Fibroblast of lung (primary cell): ENCODE data around the gene FMNL2. TPM values are rescaled to one million over a fixed set of nuclear protein-coding genes. Genes with fewer than 3 reads are reported as not detected.

Source experiments
- DNase-seq, 2 donors: peaks; one replicate each; pipeline versions ENCODE4 v3.0.0 to v3.0.0-alpha.2; 2010; ENCODE audit warnings: low read depth in 2 of 2
- H2AFZ ChIP-seq: 2 replicates; pipeline ENCODE4 v1.5.1; 2012; ENCODE audit warnings: low read length, control low read depth, inconsistent platforms
- H3K27ac ChIP-seq: 2 replicates; pipeline ENCODE4 v1.5.1; 2011; ENCODE audit warnings: low read length, control low read depth; ENCODE audit not compliant: insufficient read depth
- H3K27me3 ChIP-seq: 2 replicates; pipeline ENCODE4 v1.5.1; 2011; ENCODE audit warnings: mild to moderate bottlenecking, low read length; ENCODE audit not compliant: control insufficient read depth, insufficient read depth
- H3K36me3 ChIP-seq: 2 replicates; pipeline ENCODE4 v1.5.1; 2011; ENCODE audit warnings: low read length; ENCODE audit not compliant: control insufficient read depth, insufficient read depth
- H3K4me1 ChIP-seq: 2 replicates; pipeline ENCODE4 v1.5.1; 2011; ENCODE audit warnings: low read length; ENCODE audit not compliant: control insufficient read depth, insufficient read depth; ENCODE audit errors: extremely low read depth
- H3K4me2 ChIP-seq: 2 replicates; pipeline ENCODE4 v1.5.1; 2011; ENCODE audit warnings: low read length, control low read depth; ENCODE audit not compliant: insufficient read depth; ENCODE audit errors: extremely low read depth
- H3K4me3 ChIP-seq, 4 experiments: fragments of 200-600 bp in 1 of 4; sonication (generic) in 1 of 4; replicated peaks in 1 of 4; 2 replicates each; pipeline ENCODE4 v1.5.1; 2011 to 2016; ENCODE audit warnings: low read length in 4 of 4, low read depth in 3 of 4, mild to moderate bottlenecking in 3 of 4, control low read depth in 2 of 4, inconsistent platforms in 1 of 4, mixed read lengths in 1 of 4; ENCODE audit not compliant: insufficient read depth in 1 of 4; ENCODE audit errors: control extremely low read depth in 1 of 4
- H3K79me2 ChIP-seq: 2 replicates; pipeline ENCODE4 v1.5.1; 2012; ENCODE audit warnings: mild to moderate bottlenecking, low read length, inconsistent platforms; ENCODE audit not compliant: control insufficient read depth, insufficient read depth
- H3K9ac ChIP-seq: 2 replicates; pipeline ENCODE4 v1.5.1; 2011; ENCODE audit warnings: mild to moderate bottlenecking, low read length, control low read depth; ENCODE audit not compliant: insufficient read depth
- H3K9me3 ChIP-seq: 2 replicates; pipeline ENCODE4 v1.5.1; 2012; ENCODE audit warnings: low read depth, low read length; ENCODE audit not compliant: control insufficient read depth, insufficient read depth
- H4K20me1 ChIP-seq: 2 replicates; pipeline ENCODE4 v1.5.1; 2011; ENCODE audit warnings: low read length; ENCODE audit not compliant: control insufficient read depth, insufficient read depth; ENCODE audit errors: extremely low read depth
- CTCF ChIP-seq, 2 donors: IDR thresholded peaks in 1 of 2; conservative IDR thresholded peaks in 1 of 2; 1 replicate in 1 of 2; 2 replicates in 1 of 2; pipeline ENCODE4 v1.5.1; 2011 to 2012; ENCODE audit warnings: low read length in 2 of 2, control low read depth in 1 of 2, inconsistent platforms in 1 of 2, low read depth in 1 of 2, mild to moderate bottlenecking in 1 of 2
- EZH2 ChIP-seq: IDR thresholded peaks from 2 replicates; pipeline ENCODE4 v1.5.1; 2012; ENCODE audit warnings: low read length, control low read depth, mild to moderate bottlenecking; ENCODE audit errors: missing control alignments
- polyA plus RNA-seq, 2 donors: library from polyadenylated mRNA; depleted of rRNA in 1 of 2; stranded (reverse) in 1 of 2; unstranded in 1 of 2; fragments of >200 nt; gene quantifications; 2 replicates each; pipeline ENCODE4 v1.2.1, GENCODE V29; 2011 to 2012; ENCODE audit warnings: missing spikeins in 1 of 2
- total RNA-seq: library from RNA; depleted of rRNA; stranded (reverse); fragments of >200 nt; gene quantifications from 2 replicates; pipeline ENCODE4 v1.2.1, GENCODE V29; 2014

FMNL2 gene
- total and polyA plus RNA-seq, 2 donors (not counting 1 experiment from before 2014, with no cell fraction given): 12.0 to 30.2 TPM

GRCh38 chr2:152564754-152565551 is 230.0 kb downstream of the FMNL2 start:
- no peak overlapping the region for H3K9ac ChIP-seq
- no peak for DNase-seq
- no peak overlapping the region for H2AFZ ChIP-seq
- H4K20me1 ChIP-seq: no peaks in the 10 kb centered on the region
- H3K9me3 ChIP-seq: no peaks in the 10 kb centered on the region
- no peak overlapping the region for H3K27ac ChIP-seq
- no peaks in the 10 kb centered on the region for H3K27me3 ChIP-seq
- no peaks in the 10 kb centered on the region for H3K36me3 ChIP-seq
- peaks cover 4% of the 10 kb centered on the region for H3K4me1 ChIP-seq
- no peak overlapping the region for H3K4me2 ChIP-seq
- no peaks in the 10 kb centered on the region for H3K79me2 ChIP-seq
- H3K4me3 ChIP-seq: no peak overlapping the region
- no peak for TF ChIP-seq EZH2
- no peak for TF ChIP-seq CTCF (conservative IDR thresholded peaks at IDR 0.05 in 1 of 2, IDR thresholded peaks at IDR 0.05 in 1 of 2; ENCODE audit: low read depth in 1 of 2, low read length in 2 of 2)

- TF ChIP-seq CTCF (conservative IDR thresholded peaks at IDR 0.05 in 1 of 2, IDR thresholded peaks at IDR 0.05 in 1 of 2; ENCODE audit: low read depth in 1 of 2, low read length in 2 of 2) (no peak), EZH2 (no peak)
- no peak overlapping the region for H3K9ac ChIP-seq
- no peak for DNase-seq
Measured at GRCh38 chr2:152565884-152566727, 231.1 kb downstream of the FMNL2 start.

GRCh38 chr2:152566728-152567069 is 231.7 kb downstream of the FMNL2 start:
- H3K4me1 ChIP-seq: peaks cover 2% of the 10 kb centered on the region
- TF ChIP-seq CTCF (conservative IDR thresholded peaks at IDR 0.05 in 1 of 2, IDR thresholded peaks at IDR 0.05 in 1 of 2; ENCODE audit: low read depth in 1 of 2, low read length in 2 of 2) (no peak), EZH2 (no peak)

More at GRCh38 chr2:152565884-152566727, 231.1 kb downstream of the FMNL2 start:
- Histone ChIP-seq H3K4me2 (no peak overlapping the region), H3K79me2 (no peaks in the 10 kb centered on the region), H3K9me3 (no peaks in the 10 kb centered on the region), H3K4me1 (peaks cover 2% of the 10 kb centered on the region), H3K4me3 (no peak overlapping the region), H4K20me1 (no peaks in the 10 kb centered on the region), H2AFZ (no peak overlapping the region), H3K36me3 (no peaks in the 10 kb centered on the region), H3K27ac (no peak overlapping the region), H3K27me3 (no peaks in the 10 kb centered on the region)

More at GRCh38 chr2:152566728-152567069, 231.7 kb downstream of the FMNL2 start:
- Histone ChIP-seq H3K27ac (no peak overlapping the region), H2AFZ (no peak overlapping the region), H3K36me3 (no peaks in the 10 kb centered on the region), H3K9ac (no peak overlapping the region), H4K20me1 (no peaks in the 10 kb centered on the region), H3K4me2 (no peak overlapping the region), H3K4me3 (no peak overlapping the region), H3K9me3 (no peaks in the 10 kb centered on the region), H3K27me3 (no peaks in the 10 kb centered on the region), H3K79me2 (no peaks in the 10 kb centered on the region)
- DNase-seq: peak in 1 of 2 donors; percentile 68
